ENCODE measurements around the gene SIDT1.

DNA sequence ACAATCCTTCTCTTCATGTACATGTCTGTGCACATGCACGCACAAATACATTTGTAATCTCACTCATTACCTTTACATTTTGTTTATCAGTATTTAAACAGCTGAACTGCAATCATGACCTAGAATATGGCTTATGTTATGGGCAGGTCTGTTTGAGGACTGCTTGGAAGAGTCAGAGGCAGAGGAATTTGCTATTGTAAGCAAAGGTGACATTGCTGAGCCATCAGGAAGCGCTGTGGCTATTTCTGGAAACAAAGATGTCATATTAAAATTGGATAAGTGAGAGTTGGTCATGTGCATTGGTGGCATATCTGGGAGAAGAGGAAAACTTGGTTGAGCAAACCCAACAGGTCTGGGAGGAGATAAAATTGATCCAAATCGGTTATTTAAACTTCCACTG, 122.5 kb downstream of the SIDT1 start:
- TF ChIP-seq, protein P1, sequence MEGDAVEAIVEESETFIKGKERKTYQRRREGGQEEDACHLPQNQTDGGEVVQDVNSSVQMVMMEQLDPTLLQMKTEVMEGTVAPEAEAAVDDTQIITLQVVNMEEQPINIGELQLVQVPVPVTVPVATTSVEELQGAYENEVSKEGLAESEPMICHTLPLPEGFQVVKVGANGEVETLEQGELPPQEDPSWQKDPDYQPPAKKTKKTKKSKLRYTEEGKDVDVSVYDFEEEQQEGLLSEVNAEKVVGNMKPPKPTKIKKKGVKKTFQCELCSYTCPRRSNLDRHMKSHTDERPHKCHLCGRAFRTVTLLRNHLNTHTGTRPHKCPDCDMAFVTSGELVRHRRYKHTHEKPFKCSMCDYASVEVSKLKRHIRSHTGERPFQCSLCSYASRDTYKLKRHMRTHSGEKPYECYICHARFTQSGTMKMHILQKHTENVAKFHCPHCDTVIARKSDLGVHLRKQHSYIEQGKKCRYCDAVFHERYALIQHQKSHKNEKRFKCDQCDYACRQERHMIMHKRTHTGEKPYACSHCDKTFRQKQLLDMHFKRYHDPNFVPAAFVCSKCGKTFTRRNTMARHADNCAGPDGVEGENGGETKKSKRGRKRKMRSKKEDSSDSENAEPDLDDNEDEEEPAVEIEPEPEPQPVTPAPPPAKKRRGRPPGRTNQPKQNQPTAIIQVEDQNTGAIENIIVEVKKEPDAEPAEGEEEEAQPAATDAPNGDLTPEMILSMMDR (IDR thresholded peaks at IDR 0.05): no peak
- no peak for TF ChIP-seq POLR2A (IDR thresholded peaks at IDR 0.05)
